Mesenchymal stem cell (in vitro differentiated cells and primary cell): ENCODE data around the gene MYO15B.
A peak's percentile ranks its signal among the peaks of the same experiment; 100 is the strongest.

ENCODE experiments used
- DNase-seq: peaks from one replicate; pipeline ENCODE4 v3.0.0-alpha.2; 2013
- H2AFZ ChIP-seq: one replicate; pipeline ENCODE4 v1.6.1; 2013; ENCODE audit warnings: low read depth, mild to moderate bottlenecking, control low read depth, inconsistent platforms, low read length, moderate library complexity
- H2AK5ac ChIP-seq: 2 replicates; pipeline ENCODE4 v1.6.1; 2013; ENCODE audit warnings: low read length, moderate library complexity, mild to moderate bottlenecking, inconsistent platforms; ENCODE audit not compliant: severe bottlenecking
- H2BK120ac ChIP-seq: one replicate; pipeline ENCODE4 v1.6.1; 2013; ENCODE audit warnings: low read depth, mild to moderate bottlenecking, inconsistent platforms, low read length, moderate library complexity
- H2BK12ac ChIP-seq, 2 experiments: one replicate each; pipeline ENCODE4 v1.6.1; 2013; ENCODE audit warnings: inconsistent platforms in 2 of 2, low read length in 2 of 2, mild to moderate bottlenecking in 2 of 2, moderate library complexity in 2 of 2, control low read depth in 1 of 2
- H2BK15ac ChIP-seq: one replicate; pipeline ENCODE4 v1.6.1; 2013; ENCODE audit warnings: mild to moderate bottlenecking, low read depth, inconsistent platforms; ENCODE audit not compliant: poor library complexity, severe bottlenecking
- H2BK5ac ChIP-seq: 2 replicates; pipeline ENCODE4 v1.6.1; 2013; ENCODE audit warnings: low read depth, mild to moderate bottlenecking, low read length, control low read depth, inconsistent platforms; ENCODE audit not compliant: poor library complexity, severe bottlenecking
- H3K14ac ChIP-seq, 2 experiments: one replicate each; pipeline ENCODE4 v1.6.1; 2013; ENCODE audit warnings: inconsistent platforms in 2 of 2, low read length in 2 of 2, control low read depth in 1 of 2, mild to moderate bottlenecking in 1 of 2, moderate library complexity in 1 of 2
- H3K18ac ChIP-seq, 2 experiments: one replicate each; pipeline ENCODE4 v1.6.1; 2013; ENCODE audit warnings: inconsistent platforms in 2 of 2, low read length in 2 of 2, control low read depth in 1 of 2, low read depth in 1 of 2, mild to moderate bottlenecking in 1 of 2
- H3K23ac ChIP-seq, 2 experiments: one replicate each; pipeline ENCODE4 v1.6.1; 2013; ENCODE audit warnings: inconsistent platforms in 2 of 2, low read length in 2 of 2, mild to moderate bottlenecking in 2 of 2, moderate library complexity in 2 of 2, control low read depth in 1 of 2
- H3K27ac ChIP-seq: 2 replicates; pipeline ENCODE4 v1.5.1; 2013; ENCODE audit warnings: mild to moderate bottlenecking, moderate library complexity, low read length, control low read depth, inconsistent platforms; ENCODE audit not compliant: poor library complexity, severe bottlenecking
- H3K27me3 ChIP-seq, 2 experiments: 2 replicates each; pipeline versions ENCODE4 v1.6.1 to v1.7.0; 2013; ENCODE audit warnings: low read length in 2 of 2, mild to moderate bottlenecking in 2 of 2, moderate library complexity in 2 of 2, control low read depth in 1 of 2, inconsistent platforms in 1 of 2; ENCODE audit not compliant: control insufficient read depth in 1 of 2, insufficient read depth in 1 of 2
- H3K36me3 ChIP-seq, 2 experiments: 2 replicates each; pipeline versions ENCODE4 v1.6.1 to v1.7.0; 2013; ENCODE audit warnings: low read length in 2 of 2, control low read depth in 1 of 2, inconsistent platforms in 1 of 2, low read depth in 1 of 2, mild to moderate bottlenecking in 1 of 2; ENCODE audit not compliant: insufficient read depth in 2 of 2, control insufficient read depth in 1 of 2
- H3K4ac ChIP-seq, 2 experiments: one replicate each; pipeline ENCODE4 v1.6.1; 2013; ENCODE audit warnings: inconsistent platforms in 2 of 2, low read length in 2 of 2, mild to moderate bottlenecking in 2 of 2, moderate library complexity in 2 of 2, control low read depth in 1 of 2, low read depth in 1 of 2
- H3K4me1 ChIP-seq: 2 replicates; pipeline ENCODE4 v1.6.1; 2013; ENCODE audit warnings: low read depth, low read length, control low read depth; ENCODE audit not compliant: control insufficient read depth, insufficient read depth
- H3K4me2 ChIP-seq: 2 replicates; pipeline ENCODE4 v1.6.1; 2013; ENCODE audit warnings: low read length, mild to moderate bottlenecking, inconsistent platforms; ENCODE audit not compliant: poor library complexity, severe bottlenecking
- H3K4me3 ChIP-seq, 2 experiments: 2 replicates each; pipeline versions ENCODE4 v1.5.1 to v1.7.0; 2013; ENCODE audit warnings: low read length in 2 of 2, mild to moderate bottlenecking in 2 of 2, control low read depth in 1 of 2, low read depth in 1 of 2; ENCODE audit not compliant: insufficient read depth in 1 of 2
- H3K79me1 ChIP-seq: replicated peaks from 2 replicates; pipeline ENCODE4 v1.6.1; 2013; ENCODE audit warnings: mild to moderate bottlenecking, control low read depth, low read length, inconsistent platforms; ENCODE audit not compliant: poor library complexity, severe bottlenecking
- H3K9ac ChIP-seq: 2 replicates; pipeline ENCODE4 v1.7.0; 2013; ENCODE audit warnings: mild to moderate bottlenecking, low read length, moderate library complexity
- H3K9me3 ChIP-seq: 2 replicates; pipeline ENCODE4 v1.7.0; 2013; ENCODE audit warnings: mild to moderate bottlenecking, low read length; ENCODE audit not compliant: control insufficient read depth
- H4K8ac ChIP-seq: one replicate; pipeline ENCODE4 v1.6.1; 2013; ENCODE audit warnings: inconsistent platforms, mild to moderate bottlenecking, low read length, moderate library complexity
- H4K91ac ChIP-seq: one replicate; pipeline ENCODE4 v1.6.1; 2013; ENCODE audit warnings: mild to moderate bottlenecking, low read length, inconsistent platforms
- WGBS: methylation state at CpG from one replicate; pipeline ENCODE4 v1.1.7; 2013; ENCODE audit warnings: mixed read lengths; 5-methylcytosine and 5-hydroxymethylcytosine counted together

The MYO15B gene

GRCh38 chr17:75573540-75573957 is 14.1 kb upstream of the MYO15B start:
- H2BK12ac ChIP-seq: no peak overlapping the region
- H3K27me3 ChIP-seq: peaks cover 0 to 42% of the 10 kb centered on the region in 2 experiments
- no peak overlapping the region for H2BK5ac ChIP-seq
- H3K36me3 ChIP-seq: peaks cover 0 to 5% of the 10 kb centered on the region in 2 experiments
- peak overlapping the region; percentile 77 for H4K91ac ChIP-seq
- no peak overlapping the region for H3K4ac ChIP-seq
- H3K14ac ChIP-seq: no peak overlapping the region
- H3K9me3 ChIP-seq: no peaks in the 10 kb centered on the region
- H2AFZ ChIP-seq: no peak overlapping the region
- 87% methylated on average over 16 of the region's 16 CpGs for WGBS
- H3K4me3 ChIP-seq: no peak overlapping the region
- no peak for DNase-seq
- H2BK15ac ChIP-seq: no peak overlapping the region
- H3K79me1 ChIP-seq: no peaks in the 10 kb centered on the region
- H3K23ac ChIP-seq: no peak overlapping the region
- no peak overlapping the region for H2BK120ac ChIP-seq
- no peak overlapping the region for H3K9ac ChIP-seq
- H3K4me1 ChIP-seq: peaks cover 5% of the 10 kb centered on the region
- no peak overlapping the region for H3K27ac ChIP-seq
- H3K4me2 ChIP-seq: no peak overlapping the region
- no peak overlapping the region for H2AK5ac ChIP-seq
- no peak overlapping the region for H3K18ac ChIP-seq
- no peak overlapping the region for H4K8ac ChIP-seq

- no peak overlapping the region for H2BK15ac ChIP-seq
- H3K4ac ChIP-seq: no peak overlapping the region
- H3K14ac ChIP-seq: no peak overlapping the region
- peaks cover 5% of the 10 kb centered on the region for H3K4me1 ChIP-seq
- H3K9me3 ChIP-seq: no peaks in the 10 kb centered on the region
- H2BK120ac ChIP-seq: no peak overlapping the region
- no peak overlapping the region for H3K18ac ChIP-seq
- no peak overlapping the region for H2BK5ac ChIP-seq
- H3K36me3 ChIP-seq: peaks cover 0 to 4% of the 10 kb centered on the region in 2 experiments
- peaks cover 0 to 42% of the 10 kb centered on the region in 2 experiments for H3K27me3 ChIP-seq
- 98% methylated on average over 13 of the region's 13 CpGs for WGBS
- peak overlapping the region; percentile 77 for H4K91ac ChIP-seq
- no peak overlapping the region for H2AK5ac ChIP-seq
- no peak overlapping the region for H2AFZ ChIP-seq
- H3K27ac ChIP-seq: no peak overlapping the region
- no peak overlapping the region for H3K9ac ChIP-seq
- no peak overlapping the region for H2BK12ac ChIP-seq
- DNase-seq: no peak
- H3K23ac ChIP-seq: no peak overlapping the region
- no peaks in the 10 kb centered on the region for H3K79me1 ChIP-seq
- no peak overlapping the region for H3K4me3 ChIP-seq
- H4K8ac ChIP-seq: no peak overlapping the region
- no peak overlapping the region for H3K4me2 ChIP-seq
Measured at GRCh38 chr17:75573994-75574393, 13.6 kb upstream of the MYO15B start.

GRCh38 chr17:75574404-75575036 is 13.1 kb upstream of the MYO15B start:
- Histone ChIP-seq H3K36me3 (peaks cover 0 to 4% of the 10 kb centered on the region in 2 experiments), H2BK12ac (no peak overlapping the region), H3K27me3 (peaks cover 0 to 41% of the 10 kb centered on the region in 2 experiments), H3K23ac (no peak overlapping the region), H4K91ac (no peak overlapping the region), H3K4me3 (no peak overlapping the region), H4K8ac (no peak overlapping the region), H3K4me2 (no peak overlapping the region), H3K18ac (no peak overlapping the region), H2BK120ac (no peak overlapping the region), H2AK5ac (no peak overlapping the region), H3K27ac (no peak overlapping the region), H3K4me1 (peaks cover 5% of the 10 kb centered on the region), H2BK15ac (no peak overlapping the region), H3K9ac (no peak overlapping the region), H3K9me3 (no peaks in the 10 kb centered on the region), H3K4ac (no peak overlapping the region), H2BK5ac (no peak overlapping the region), H3K14ac (no peak overlapping the region), H2AFZ (no peak overlapping the region), H3K79me1 (no peaks in the 10 kb centered on the region)
- WGBS: 92% methylated on average over 29 of the region's 29 CpGs
- DNase-seq: no peak

- no peak overlapping the region for H3K14ac ChIP-seq
- no peak overlapping the region for H2BK5ac ChIP-seq
- no peak overlapping the region for H3K27ac ChIP-seq
- H3K9me3 ChIP-seq: no peaks in the 10 kb centered on the region
- no peak overlapping the region for H3K4ac ChIP-seq
- no peak overlapping the region for H4K91ac ChIP-seq
- no peak overlapping the region for H3K4me2 ChIP-seq
- H2AK5ac ChIP-seq: no peak overlapping the region
- H2BK120ac ChIP-seq: no peak overlapping the region
- H4K8ac ChIP-seq: no peak overlapping the region
- no peak overlapping the region for H3K9ac ChIP-seq
- 89% methylated on average over 10 of the region's 10 CpGs for WGBS
- H3K36me3 ChIP-seq: peaks cover 0 to 4% of the 10 kb centered on the region in 2 experiments
- H3K79me1 ChIP-seq: no peaks in the 10 kb centered on the region
- H3K18ac ChIP-seq: no peak overlapping the region
- peaks cover 5% of the 10 kb centered on the region for H3K4me1 ChIP-seq
- no peak overlapping the region for H2AFZ ChIP-seq
- H2BK12ac ChIP-seq: no peak overlapping the region
- H2BK15ac ChIP-seq: no peak overlapping the region
- H3K4me3 ChIP-seq: peak overlapping the region in 1 of 2 experiments; percentile 1
- no peak for DNase-seq
- peaks cover 0 to 41% of the 10 kb centered on the region in 2 experiments for H3K27me3 ChIP-seq
- H3K23ac ChIP-seq: no peak overlapping the region
Measured at GRCh38 chr17:75575197-75575596, 12.4 kb upstream of the MYO15B start.
